HepG2 (cell line): Measurements from ENCODE around the gene VWA3B. TPM values are rescaled to one million over a fixed set of nuclear protein-coding genes. Genes with fewer than 3 reads are reported as not detected.

Experiments
- ATF7 ChIP-seq, 2 experiments: fragments of 450-650 bp in 1 of 2; sonication (generic) in 1 of 2; formaldehyde crosslinking in 1 of 2; IDR thresholded peaks; 2 replicates each; pipeline versions ENCODE4 v1.4.0 to v1.6.1; 2016 to 2020; ENCODE audit warnings: antibody characterized with exemption in 1 of 2, mild to moderate bottlenecking in 1 of 2, missing genetic modification reagents in 1 of 2
- BCL3 ChIP-seq: sonication (generic); formaldehyde crosslinking; IDR thresholded peaks from 2 replicates; pipeline ENCODE4 v1.5.1; 2020; ENCODE audit warnings: mild to moderate bottlenecking, missing genetic modification reagents, moderate library complexity
- DMAP1 ChIP-seq: IDR thresholded peaks from 2 replicates; pipeline ENCODE4 v1.6.1; 2016
- E2F2 ChIP-seq: sonication (generic); formaldehyde crosslinking; IDR thresholded peaks from 2 replicates; pipeline ENCODE4 v1.4.0; 2020; ENCODE audit warnings: missing genetic modification reagents, borderline replicate concordance
- JDP2 ChIP-seq: sonication (generic); formaldehyde crosslinking; IDR thresholded peaks from 2 replicates; pipeline ENCODE4 v1.8.1; 2022; ENCODE audit warnings: missing genetic modification reagents, borderline replicate concordance
- KLF12 ChIP-seq: sonication (generic); formaldehyde crosslinking; IDR thresholded peaks from 2 replicates; pipeline ENCODE4 v1.4.0; 2020; ENCODE audit warnings: missing genetic modification reagents, borderline replicate concordance
- MTERF4 ChIP-seq: sonication (generic); formaldehyde crosslinking; IDR thresholded peaks from 2 replicates; pipeline ENCODE4 v1.8.0; 2023; ENCODE audit warnings: mild to moderate bottlenecking, missing genetic modification reagents
- MYNN ChIP-seq: sonication (generic); formaldehyde crosslinking; IDR thresholded peaks from 2 replicates; pipeline ENCODE4 v1.4.0; 2020; ENCODE audit warnings: mild to moderate bottlenecking, low read depth, missing genetic modification reagents
- TAF1 ChIP-seq: sonication (generic); formaldehyde crosslinking; IDR thresholded peaks from 2 replicates; pipeline ENCODE4 v1.4.0; 2020; ENCODE audit warnings: missing genetic modification reagents
- ZBTB43 ChIP-seq: sonication (generic); formaldehyde crosslinking; conservative IDR thresholded peaks from 2 replicates; pipeline ENCODE4 v1.4.0; 2020; ENCODE audit warnings: missing genetic modification reagents
- ZNF577 ChIP-seq: sonication (generic); formaldehyde crosslinking; IDR thresholded peaks from 2 replicates; pipeline ENCODE4 v1.4.0; 2020; ENCODE audit warnings: mild to moderate bottlenecking, low read depth, missing genetic modification reagents, borderline replicate concordance
- ZNF703 ChIP-seq: sonication (generic); formaldehyde crosslinking; IDR thresholded peaks from 2 replicates; pipeline ENCODE4 v1.5.1; 2020; ENCODE audit warnings: missing genetic modification reagents, mild to moderate bottlenecking, moderate library complexity, borderline replicate concordance
- ZNF891 ChIP-seq: sonication (generic); formaldehyde crosslinking; IDR thresholded peaks from 2 replicates; pipeline ENCODE4 v1.5.0; 2020; ENCODE audit warnings: mild to moderate bottlenecking, missing genetic modification reagents
- polyA plus RNA-seq, 8 experiments: library from polyadenylated mRNA; depleted of rRNA in 3 of 8; stranded (reverse) in 7 of 8; unstranded in 1 of 8; fragments of >200 nt; fragmentation: Illumina TruSeq in 4 of 8; extraction: Trizol in 4 of 8; gene quantifications; 2 replicates each; pipeline versions ENCODE4 v1.2.1 to v1.2.3, GENCODE V29; 2011 to 2016; ENCODE audit warnings: low read depth in 4 of 8, missing spikeins in 1 of 8, mixed read lengths in 1 of 8; ENCODE audit not compliant: insufficient read depth in 1 of 8
- total RNA-seq, 5 experiments: library from RNA; depleted of rRNA; stranded (reverse); fragments of >200 nt; fragmentation: Illumina TruSeq; extraction: Trizol; gene quantifications; 2 replicates each; pipeline ENCODE4 v1.2.3, GENCODE V29; 2016; ENCODE audit warnings: low read depth in 1 of 5
- TF ChIP-seq, protein P1 (sequence below): sonication (generic); formaldehyde crosslinking; IDR thresholded peaks from 2 replicates; pipeline ENCODE4 v1.5.1; 2020; ENCODE audit warnings: missing genetic modification reagents, mild to moderate bottlenecking, borderline replicate concordance
- TF ChIP-seq, protein P2 (sequence below): sonication (generic); formaldehyde crosslinking; IDR thresholded peaks from 2 replicates; pipeline ENCODE4 v1.5.0; 2020; ENCODE audit warnings: mild to moderate bottlenecking, missing genetic modification reagents, borderline replicate concordance

The VWA3B gene
- total and polyA plus RNA-seq, 2 of the 13 experiments (the other 11 are each of a cell fraction or from before 2014, with no cell fraction given), result not detected

DNA sequence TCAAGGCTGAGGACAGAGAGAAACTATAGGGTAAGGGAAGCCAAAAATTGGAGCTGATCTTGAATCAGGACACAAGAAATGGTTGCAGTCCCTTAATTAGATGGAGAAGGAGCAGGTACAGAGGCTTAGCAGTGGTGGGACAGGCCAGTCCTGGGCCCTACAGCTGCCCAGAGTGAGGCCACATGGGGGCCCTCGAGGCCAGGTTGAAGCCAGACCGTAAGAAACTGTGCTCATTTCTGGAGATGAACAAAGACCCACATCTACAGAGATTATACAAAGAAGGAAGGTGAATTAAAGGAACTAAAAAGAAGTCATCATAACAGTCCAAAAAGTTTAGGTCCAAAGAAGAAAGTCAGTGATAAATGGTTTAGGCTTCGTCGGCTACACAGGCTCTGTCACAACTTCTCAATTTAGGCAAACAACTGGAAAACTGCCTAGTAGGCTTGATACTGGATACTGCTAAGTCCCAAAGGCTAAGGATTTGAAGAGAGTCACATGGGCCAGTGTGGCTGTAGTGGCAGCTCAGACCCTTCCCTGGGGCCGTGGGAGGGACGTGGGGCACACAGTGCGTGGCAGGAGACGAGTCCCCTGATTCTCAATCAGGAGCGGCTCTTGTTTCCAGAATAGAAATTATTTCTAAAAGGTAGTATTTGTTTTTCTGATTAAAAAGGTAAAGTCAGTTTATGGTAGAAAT, 208.9 kb downstream of the VWA3B start (continued):
- no peak for TF ChIP-seq E2F2 (CRISPR knock-in tag)
- no peak for TF ChIP-seq ZBTB43 (CRISPR knock-in tag)
- no peak for TF ChIP-seq BCL3 (CRISPR knock-in tag)
- no peak for TF ChIP-seq TAF1 (CRISPR knock-in tag)
- no peak for TF ChIP-seq MYNN (CRISPR knock-in tag)
- TF ChIP-seq JDP2 (CRISPR knock-in tag), result no peak
- no peak for TF ChIP-seq MTERF4
- no peak for TF ChIP-seq ZNF577 (CRISPR knock-in tag)
- TF ChIP-seq ZNF703, result no peak
- TF ChIP-seq DMAP1 (CRISPR knock-in tag), result no peak
- peak; percentile 23; the same call in 1 of the 2 replicates for TF ChIP-seq ZNF891 (CRISPR knock-in tag)
- TF ChIP-seq ATF7 (IDR thresholded peaks at IDR 0.05), result no peak
- TF ChIP-seq ATF7 (CRISPR knock-in tag; IDR thresholded peaks at IDR 0.05), result no peak
- TF ChIP-seq, protein P1, sequence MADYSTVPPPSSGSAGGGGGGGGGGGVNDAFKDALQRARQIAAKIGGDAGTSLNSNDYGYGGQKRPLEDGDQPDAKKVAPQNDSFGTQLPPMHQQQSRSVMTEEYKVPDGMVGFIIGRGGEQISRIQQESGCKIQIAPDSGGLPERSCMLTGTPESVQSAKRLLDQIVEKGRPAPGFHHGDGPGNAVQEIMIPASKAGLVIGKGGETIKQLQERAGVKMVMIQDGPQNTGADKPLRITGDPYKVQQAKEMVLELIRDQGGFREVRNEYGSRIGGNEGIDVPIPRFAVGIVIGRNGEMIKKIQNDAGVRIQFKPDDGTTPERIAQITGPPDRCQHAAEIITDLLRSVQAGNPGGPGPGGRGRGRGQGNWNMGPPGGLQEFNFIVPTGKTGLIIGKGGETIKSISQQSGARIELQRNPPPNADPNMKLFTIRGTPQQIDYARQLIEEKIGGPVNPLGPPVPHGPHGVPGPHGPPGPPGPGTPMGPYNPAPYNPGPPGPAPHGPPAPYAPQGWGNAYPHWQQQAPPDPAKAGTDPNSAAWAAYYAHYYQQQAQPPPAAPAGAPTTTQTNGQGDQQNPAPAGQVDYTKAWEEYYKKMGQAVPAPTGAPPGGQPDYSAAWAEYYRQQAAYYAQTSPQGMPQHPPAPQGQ (CRISPR knock-in tag), result no peak
- TF ChIP-seq, protein P2, sequence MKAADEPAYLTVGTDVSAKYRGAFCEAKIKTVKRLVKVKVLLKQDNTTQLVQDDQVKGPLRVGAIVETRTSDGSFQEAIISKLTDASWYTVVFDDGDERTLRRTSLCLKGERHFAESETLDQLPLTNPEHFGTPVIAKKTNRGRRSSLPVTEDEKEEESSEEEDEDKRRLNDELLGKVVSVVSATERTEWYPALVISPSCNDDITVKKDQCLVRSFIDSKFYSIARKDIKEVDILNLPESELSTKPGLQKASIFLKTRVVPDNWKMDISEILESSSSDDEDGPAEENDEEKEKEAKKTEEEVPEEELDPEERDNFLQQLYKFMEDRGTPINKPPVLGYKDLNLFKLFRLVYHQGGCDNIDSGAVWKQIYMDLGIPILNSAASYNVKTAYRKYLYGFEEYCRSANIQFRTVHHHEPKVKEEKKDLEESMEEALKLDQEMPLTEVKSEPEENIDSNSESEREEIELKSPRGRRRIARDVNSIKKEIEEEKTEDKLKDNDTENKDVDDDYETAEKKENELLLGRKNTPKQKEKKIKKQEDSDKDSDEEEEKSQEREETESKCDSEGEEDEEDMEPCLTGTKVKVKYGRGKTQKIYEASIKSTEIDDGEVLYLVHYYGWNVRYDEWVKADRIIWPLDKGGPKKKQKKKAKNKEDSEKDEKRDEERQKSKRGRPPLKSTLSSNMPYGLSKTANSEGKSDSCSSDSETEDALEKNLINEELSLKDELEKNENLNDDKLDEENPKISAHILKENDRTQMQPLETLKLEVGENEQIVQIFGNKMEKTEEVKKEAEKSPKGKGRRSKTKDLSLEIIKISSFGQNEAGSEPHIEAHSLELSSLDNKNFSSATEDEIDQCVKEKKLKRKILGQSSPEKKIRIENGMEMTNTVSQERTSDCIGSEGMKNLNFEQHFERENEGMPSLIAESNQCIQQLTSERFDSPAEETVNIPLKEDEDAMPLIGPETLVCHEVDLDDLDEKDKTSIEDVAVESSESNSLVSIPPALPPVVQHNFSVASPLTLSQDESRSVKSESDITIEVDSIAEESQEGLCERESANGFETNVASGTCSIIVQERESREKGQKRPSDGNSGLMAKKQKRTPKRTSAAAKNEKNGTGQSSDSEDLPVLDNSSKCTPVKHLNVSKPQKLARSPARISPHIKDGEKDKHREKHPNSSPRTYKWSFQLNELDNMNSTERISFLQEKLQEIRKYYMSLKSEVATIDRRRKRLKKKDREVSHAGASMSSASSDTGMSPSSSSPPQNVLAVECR (CRISPR knock-in tag), result 0 out of 2 replicates have a peak, but pooled peaks have one; percentile 5
- no peak for TF ChIP-seq KLF12 (CRISPR knock-in tag)
